GM18909 (cell line): ENCODE data around the gene BRIX1.
"Not testable (repeated sequence)": the region's sequence is repeated elsewhere in the genome, so short reads cannot be mapped to it uniquely, and the experiment has no call there.

Experiments used
- ATAC-seq: cut with Tn5 transposase; IDR thresholded peaks from one replicate; pipeline ENCODE4 v1.9.1; 2021; ENCODE audit warnings: mild to moderate bottlenecking; ENCODE audit not compliant: unreplicated experiment, poor library complexity

The BRIX1 gene

GRCh38 chr5:34913072-34913471 lies 2.4 kb upstream of the BRIX1 start:
- no peak for ATAC-seq

GRCh38 chr5:34914671-34915138 lies 806 bp upstream of the BRIX1 start:
- peak; percentile 27 for ATAC-seq

- ATAC-seq = peak; percentile 14
These were observed 313 bp downstream of the BRIX1 start for GRCh38 chr5:34915856-34916192.

GRCh38 chr5:34916518-34916917 lies 1.0 kb downstream of the BRIX1 start:
- no peak for ATAC-seq

GRCh38 chr5:34918025-34918424 lies 2.5 kb downstream of the BRIX1 start:
- no peak for ATAC-seq

- no peak for ATAC-seq
These were observed 3.6 kb downstream of the BRIX1 start for GRCh38 chr5:34919077-34919476.

- not testable (repeated sequence) for ATAC-seq
These were observed 7.7 kb downstream of the BRIX1 start for GRCh38 chr5:34923256-34923655.

- peak; percentile 74 for ATAC-seq
These were observed 8.4 kb downstream of the BRIX1 start for GRCh38 chr5:34923694-34924461.

GRCh38 chr5:34924462-34924765 lies 8.9 kb downstream of the BRIX1 start:
- no peak for ATAC-seq

GRCh38 chr5:34926318-34926888 lies 10.9 kb downstream of the BRIX1 start:
- no peak for ATAC-seq

GRCh38 chr5:34927785-34928184 lies 12.3 kb downstream of the BRIX1 start:
- ATAC-seq = no peak

- no peak for ATAC-seq
These were observed 12.8 kb downstream of the BRIX1 start for GRCh38 chr5:34928267-34928666.

GRCh38 chr5:34929134-34929719 lies 13.7 kb downstream of the BRIX1 start, which contains the start of gene DNAJC21:
TSS of gene DNAJC21 (plus strand) at chr5:34929559. CDS start at chr5:34929820, 261 bp downstream.
- peak; percentile 89 for ATAC-seq

- ATAC-seq = peak; percentile 81
These were observed 14.4 kb downstream of the BRIX1 start for GRCh38 chr5:34929720-34930461.

GRCh38 chr5:34930462-34930844 lies 14.9 kb downstream of the BRIX1 start:
- no peak for ATAC-seq

- ATAC-seq = no peak
These were observed 15.4 kb downstream of the BRIX1 start for GRCh38 chr5:34930870-34931269.

GRCh38 chr5:34932947-34933346 lies 17.4 kb downstream of the BRIX1 start:
- no peak for ATAC-seq

GRCh38 chr5:34941936-34942335 lies 26.4 kb downstream of the BRIX1 start:
- no peak for ATAC-seq

GRCh38 chr5:34944044-34944443 lies 28.5 kb downstream of the BRIX1 start:
- ATAC-seq = no peak

- ATAC-seq = no peak
These were observed 29.0 kb downstream of the BRIX1 start for GRCh38 chr5:34944460-34945047.

- no peak for ATAC-seq
These were observed 41.8 kb downstream of the BRIX1 start for GRCh38 chr5:34957321-34957720.
